WTC11 (cell line): ENCODE measurements around the gene WDR54. TPM values are rescaled to one million over a fixed set of nuclear protein-coding genes. Genes with fewer than 3 reads are reported as not detected.

Source experiments
- ATAC-seq: fragments of 200-7000 bp; cut with Tn5 transposase; 2 replicates; pipeline ENCODE4 v1.10.0; 2021; ENCODE audit warnings: mild to moderate bottlenecking, moderate library complexity
- CTCF ChIA-PET: fragments of 300-600 bp; sonication (Branson Sonifier 250); formaldehyde crosslinking; loops from one replicate; lab custom pipeline; 2021; ENCODE audit warnings: antibody characterized with exemption; lab: Charles Lee
- POLR2A ChIA-PET: fragments of 350-600 bp; sonication (Branson Sonifier 250); formaldehyde crosslinking; loops from one replicate; lab custom pipeline; 2021; ENCODE audit warnings: antibody characterized with exemption; lab: Charles Lee
- DNase-seq: peaks from one replicate; pipeline ENCODE4 v3.0.0; 2021; ENCODE audit warnings: low spot score
- H3K27ac Mint-ChIP-seq: 2 replicates; pipeline ENCODE4 v1.8.0; 2021; ENCODE audit warnings: mixed read lengths
- H3K27me3 Mint-ChIP-seq: 2 replicates; pipeline ENCODE4 v1.8.0; 2021; ENCODE audit warnings: low read depth, mild to moderate bottlenecking, moderate library complexity, mixed read lengths
- H3K36me3 Mint-ChIP-seq: 2 replicates; pipeline ENCODE4 v1.8.0; 2021; ENCODE audit warnings: mixed read lengths
- H3K4me1 Mint-ChIP-seq: 2 replicates; pipeline ENCODE4 v1.8.0; 2022; ENCODE audit warnings: mixed read lengths
- H3K4me3 Mint-ChIP-seq: 2 replicates; pipeline ENCODE4 v1.8.0; 2021; ENCODE audit warnings: mild to moderate bottlenecking, moderate library complexity, mixed read lengths
- H3K9me3 Mint-ChIP-seq: 2 replicates; pipeline ENCODE4 v1.8.0; 2021; ENCODE audit warnings: mixed read lengths
- AFF4 ChIP-seq: sonication (generic); formaldehyde crosslinking; IDR thresholded peaks from 2 replicates; pipeline ENCODE4 v1.8.1; 2023; ENCODE audit warnings: mild to moderate bottlenecking, missing genetic modification reagents, borderline replicate concordance
- ATF1 ChIP-seq: sonication (generic); formaldehyde crosslinking; IDR thresholded peaks from 2 replicates; pipeline ENCODE4 v1.8.1; 2023; ENCODE audit warnings: mild to moderate bottlenecking, moderate library complexity, missing genetic modification reagents
- CREM ChIP-seq: sonication (generic); formaldehyde crosslinking; IDR thresholded peaks from 2 replicates; pipeline ENCODE4 v1.8.1; 2022; ENCODE audit warnings: mild to moderate bottlenecking, missing genetic modification reagents, moderate library complexity
- EMX1 ChIP-seq: fragments of 250-450 bp; sonication (Bioruptor Pico); IDR thresholded peaks from 2 replicates; pipeline ENCODE4 v1.8.0; 2021; ENCODE audit warnings: mild to moderate bottlenecking
- GTF2I ChIP-seq: fragments of 250-450 bp; sonication (Bioruptor Pico); conservative IDR thresholded peaks from 2 replicates; pipeline ENCODE4 v1.4.0; 2021; ENCODE audit warnings: mild to moderate bottlenecking
- IRF2 ChIP-seq: sonication (generic); formaldehyde crosslinking; IDR thresholded peaks from 2 replicates; pipeline ENCODE4 v1.8.0; 2022; ENCODE audit warnings: low read depth, missing genetic modification reagents, borderline replicate concordance
- MXD4 ChIP-seq: fragments of 250-450 bp; sonication (Bioruptor Pico); IDR thresholded peaks from 2 replicates; pipeline ENCODE4 v1.8.0; 2021; ENCODE audit warnings: mild to moderate bottlenecking, moderate library complexity, borderline replicate concordance
- MYBL2 ChIP-seq: sonication (generic); formaldehyde crosslinking; IDR thresholded peaks from 2 replicates; pipeline ENCODE4 v1.8.1; 2023; ENCODE audit warnings: mild to moderate bottlenecking, moderate library complexity, missing genetic modification reagents
- NFATC4 ChIP-seq: fragments of 250-450 bp; sonication (Bioruptor Pico); IDR thresholded peaks from 2 replicates; pipeline ENCODE4 v1.9.0; 2021; ENCODE audit warnings: mild to moderate bottlenecking
- NR3C1 ChIP-seq: sonication (generic); formaldehyde crosslinking; conservative IDR thresholded peaks from 2 replicates; pipeline ENCODE4 v1.8.1; 2023; ENCODE audit warnings: low read depth, mild to moderate bottlenecking, missing genetic modification reagents
- RORB ChIP-seq: fragments of 250-450 bp; sonication (Bioruptor Pico); IDR thresholded peaks from 2 replicates; pipeline ENCODE4 v1.9.0; 2021; ENCODE audit warnings: mild to moderate bottlenecking
- SOX15 ChIP-seq: fragments of 250-450 bp; sonication (Bioruptor Pico); IDR thresholded peaks from 2 replicates; pipeline ENCODE4 v1.9.0; 2021; ENCODE audit warnings: mild to moderate bottlenecking
- TP53 ChIP-seq: sonication (generic); formaldehyde crosslinking; IDR thresholded peaks from 2 replicates; pipeline ENCODE4 v1.8.1; 2023; ENCODE audit warnings: mild to moderate bottlenecking, missing genetic modification reagents
- ZNF121 ChIP-seq: sonication (generic); formaldehyde crosslinking; IDR thresholded peaks from 2 replicates; pipeline ENCODE4 v1.8.0; 2023; ENCODE audit warnings: missing genetic modification reagents
- ZNF138 ChIP-seq: sonication (generic); formaldehyde crosslinking; conservative IDR thresholded peaks from 2 replicates; pipeline ENCODE4 v1.8.1; 2022; ENCODE audit warnings: mild to moderate bottlenecking, moderate library complexity, missing genetic modification reagents
- ZNF396 ChIP-seq: fragments of 250-450 bp; sonication (Bioruptor Pico); IDR thresholded peaks from 2 replicates; pipeline ENCODE4 v1.8.0; 2021; ENCODE audit warnings: mild to moderate bottlenecking, moderate library complexity, borderline replicate concordance
- ZSCAN18 ChIP-seq: fragments of 250-450 bp; sonication (Bioruptor Pico); IDR thresholded peaks from 2 replicates; pipeline ENCODE4 v2.1.2; 2022; ENCODE audit warnings: mild to moderate bottlenecking, moderate library complexity
- total RNA-seq: library from RNA; stranded (reverse); gene quantifications from 3 replicates; pipeline ENCODE4 v1.2.3, GENCODE V29; 2021
- TF ChIP-seq, protein P1 (sequence below): sonication (generic); formaldehyde crosslinking; IDR thresholded peaks from 2 replicates; pipeline ENCODE4 v1.8.0; 2022; ENCODE audit warnings: mild to moderate bottlenecking, missing genetic modification reagents
- TF ChIP-seq, protein P2 (sequence below): sonication (generic); formaldehyde crosslinking; IDR thresholded peaks from 2 replicates; pipeline ENCODE4 v1.8.0; 2023; ENCODE audit warnings: mild to moderate bottlenecking, missing genetic modification reagents
- TF ChIP-seq, protein P3 (sequence below): sonication (generic); formaldehyde crosslinking; IDR thresholded peaks from 2 replicates; pipeline ENCODE4 v1.8.0; 2023; ENCODE audit warnings: missing genetic modification reagents
- TF ChIP-seq, protein P4 (sequence below): sonication (generic); formaldehyde crosslinking; IDR thresholded peaks from 2 replicates; pipeline ENCODE4 v1.8.1; 2022; ENCODE audit warnings: low read depth, mild to moderate bottlenecking, moderate library complexity, missing genetic modification reagents, borderline replicate concordance

The WDR54 gene
- total RNA-seq, 1 experiment from 2014 or later, result 55.2 TPM

DNA sequence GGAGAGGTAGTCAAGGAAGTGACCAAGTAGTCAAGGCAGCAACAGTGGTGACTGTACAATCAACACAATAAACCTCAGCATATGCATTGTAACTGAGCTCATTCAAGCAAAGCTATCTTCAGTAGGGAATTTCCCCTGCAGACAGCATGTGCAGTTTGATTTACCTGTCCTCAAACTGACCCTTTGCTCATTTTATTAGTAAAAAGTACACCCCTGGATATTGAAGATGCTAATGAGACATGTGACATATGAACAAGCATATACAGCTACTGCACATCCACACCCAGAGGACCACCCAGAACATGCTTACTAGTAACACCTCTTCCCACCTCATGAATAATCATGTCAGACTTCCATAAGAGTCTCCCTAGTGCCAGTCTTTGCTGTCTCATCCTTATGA is 15.5 kb upstream of the WDR54 start:
- DNase-seq, result no peak
- ATAC-seq, result no peak

GRCh38 chr2:74407682-74408081 is 13.8 kb upstream of the WDR54 start:
- ChIA-PET POLR2A (no interaction called here), CTCF (interaction anchor here (1.2 kb wide), 1 partner anchor 73 kb away, joined by 3 read pairs; no protein-coding TSS in a partner anchor)
- Mint-ChIP-seq H3K36me3 (no peaks in the 10 kb centered on the region), H3K27ac (no peak overlapping the region), H3K27me3 (peaks cover 45% of the 10 kb centered on the region), H3K9me3 (no peaks in the 10 kb centered on the region), H3K4me1 (no peaks in the 10 kb centered on the region), H3K4me3 (no peak overlapping the region)
- ATAC-seq (no peak), DNase-seq (no peak)
- TF ChIP-seq GTF2I (no peak), NR3C1 (no peak), ZNF396 (no peak)
- TF ChIP-seq, protein P1, sequence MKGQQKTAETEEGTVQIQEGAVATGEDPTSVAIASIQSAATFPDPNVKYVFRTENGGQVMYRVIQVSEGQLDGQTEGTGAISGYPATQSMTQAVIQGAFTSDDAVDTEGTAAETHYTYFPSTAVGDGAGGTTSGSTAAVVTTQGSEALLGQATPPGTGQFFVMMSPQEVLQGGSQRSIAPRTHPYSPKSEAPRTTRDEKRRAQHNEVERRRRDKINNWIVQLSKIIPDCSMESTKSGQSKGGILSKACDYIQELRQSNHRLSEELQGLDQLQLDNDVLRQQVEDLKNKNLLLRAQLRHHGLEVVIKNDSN (CRISPR knock-in tag), result no peak

More for the DNA sequence above, 15.5 kb upstream of the WDR54 start:
- Mint-ChIP-seq H3K27me3 (peaks cover 34% of the 10 kb centered on the region), H3K36me3 (no peaks in the 10 kb centered on the region)
- no peak for TF ChIP-seq ZNF121 (CRISPR knock-in tag)
- no peak for TF ChIP-seq ZNF138 (CRISPR knock-in tag)
- no peak for TF ChIP-seq MYBL2 (CRISPR knock-in tag)
- no peak for TF ChIP-seq MXD4 (CRISPR knock-in tag)
- TF ChIP-seq, protein P2, sequence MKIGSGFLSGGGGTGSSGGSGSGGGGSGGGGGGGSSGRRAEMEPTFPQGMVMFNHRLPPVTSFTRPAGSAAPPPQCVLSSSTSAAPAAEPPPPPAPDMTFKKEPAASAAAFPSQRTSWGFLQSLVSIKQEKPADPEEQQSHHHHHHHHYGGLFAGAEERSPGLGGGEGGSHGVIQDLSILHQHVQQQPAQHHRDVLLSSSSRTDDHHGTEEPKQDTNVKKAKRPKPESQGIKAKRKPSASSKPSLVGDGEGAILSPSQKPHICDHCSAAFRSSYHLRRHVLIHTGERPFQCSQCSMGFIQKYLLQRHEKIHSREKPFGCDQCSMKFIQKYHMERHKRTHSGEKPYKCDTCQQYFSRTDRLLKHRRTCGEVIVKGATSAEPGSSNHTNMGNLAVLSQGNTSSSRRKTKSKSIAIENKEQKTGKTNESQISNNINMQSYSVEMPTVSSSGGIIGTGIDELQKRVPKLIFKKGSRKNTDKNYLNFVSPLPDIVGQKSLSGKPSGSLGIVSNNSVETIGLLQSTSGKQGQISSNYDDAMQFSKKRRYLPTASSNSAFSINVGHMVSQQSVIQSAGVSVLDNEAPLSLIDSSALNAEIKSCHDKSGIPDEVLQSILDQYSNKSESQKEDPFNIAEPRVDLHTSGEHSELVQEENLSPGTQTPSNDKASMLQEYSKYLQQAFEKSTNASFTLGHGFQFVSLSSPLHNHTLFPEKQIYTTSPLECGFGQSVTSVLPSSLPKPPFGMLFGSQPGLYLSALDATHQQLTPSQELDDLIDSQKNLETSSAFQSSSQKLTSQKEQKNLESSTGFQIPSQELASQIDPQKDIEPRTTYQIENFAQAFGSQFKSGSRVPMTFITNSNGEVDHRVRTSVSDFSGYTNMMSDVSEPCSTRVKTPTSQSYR, result no peak
- TF ChIP-seq NFATC4 (CRISPR knock-in tag), result no peak
- TF ChIP-seq IRF2 (CRISPR knock-in tag), result no peak
- TF ChIP-seq SOX15 (CRISPR knock-in tag), result no peak
- TF ChIP-seq, all 79 proteins: peak for 0
- Mint-ChIP-seq H3K9me3 (no peaks in the 10 kb centered on the region), H3K4me3 (no peak overlapping the region), H3K27ac (no peak overlapping the region), H3K4me1 (no peaks in the 10 kb centered on the region)
- POLR2A ChIA-PET, result no interaction called here
- CTCF ChIA-PET, result interaction anchor here (1.0 kb wide), 1 partner anchor 71 kb away, joined by 4 read pairs; no protein-coding TSS in a partner anchor

DNA sequence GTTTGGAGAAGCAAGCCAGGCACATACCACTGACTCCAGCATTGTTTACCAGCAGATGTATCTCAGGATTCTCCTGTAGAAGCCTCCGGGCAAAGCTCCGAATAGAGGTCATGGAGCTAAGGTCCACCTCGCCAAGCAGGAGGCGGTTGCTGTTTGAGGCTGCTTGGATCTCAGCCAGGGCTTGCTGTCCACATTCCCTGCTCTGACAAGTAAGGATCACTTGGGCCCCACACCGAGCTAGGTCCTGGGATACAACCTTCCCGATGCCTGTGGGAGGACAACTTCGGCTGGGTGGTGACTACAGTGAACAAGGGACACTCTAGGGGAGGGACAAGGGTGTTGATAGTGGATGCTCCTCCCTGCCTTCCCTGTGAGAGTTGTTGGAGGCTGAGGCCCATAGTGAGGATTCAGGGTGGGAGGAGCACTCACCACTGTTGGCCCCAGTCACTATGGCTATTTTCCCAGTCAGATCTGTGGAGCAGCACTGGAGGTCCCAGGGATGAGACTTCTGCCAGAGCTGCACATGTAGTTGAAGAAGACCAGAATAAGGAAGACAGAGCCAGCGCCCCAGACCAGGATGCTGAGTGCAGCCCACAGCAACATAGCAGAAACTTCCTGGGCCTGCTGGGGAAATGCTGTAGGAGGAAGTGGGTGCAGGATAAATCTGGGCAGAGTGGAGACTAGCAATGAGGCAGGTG is 8.4 kb upstream of the WDR54 start:
- Mint-ChIP-seq H3K9me3 (no peaks in the 10 kb centered on the region), H3K4me1 (peaks cover 13% of the 10 kb centered on the region), H3K27ac (no peak overlapping the region), H3K4me3 (no peak overlapping the region), H3K27me3 (peaks cover 64% of the 10 kb centered on the region), H3K36me3 (no peaks in the 10 kb centered on the region)
- no peak for DNase-seq
- CTCF ChIA-PET, result interaction anchor here (2.3 kb wide), 1 partner anchor 21 kb away, joined by 10 read pairs; no protein-coding TSS in a partner anchor
- ATAC-seq, result no peak
- POLR2A ChIA-PET, result no interaction called here
- TF ChIP-seq CREM (CRISPR knock-in tag) (no peak), ATF1 (CRISPR knock-in tag) (no peak), ZNF396 (no peak), AFF4 (no peak), TP53 (CRISPR knock-in tag) (no peak), RORB (CRISPR knock-in tag) (no peak), ZSCAN18 (CRISPR knock-in tag) (no peak), EMX1 (CRISPR knock-in tag) (no peak)
- TF ChIP-seq, protein P3, sequence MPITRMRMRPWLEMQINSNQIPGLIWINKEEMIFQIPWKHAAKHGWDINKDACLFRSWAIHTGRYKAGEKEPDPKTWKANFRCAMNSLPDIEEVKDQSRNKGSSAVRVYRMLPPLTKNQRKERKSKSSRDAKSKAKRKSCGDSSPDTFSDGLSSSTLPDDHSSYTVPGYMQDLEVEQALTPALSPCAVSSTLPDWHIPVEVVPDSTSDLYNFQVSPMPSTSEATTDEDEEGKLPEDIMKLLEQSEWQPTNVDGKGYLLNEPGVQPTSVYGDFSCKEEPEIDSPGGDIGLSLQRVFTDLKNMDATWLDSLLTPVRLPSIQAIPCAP (CRISPR knock-in tag), result no peak
- TF ChIP-seq, protein P4, sequence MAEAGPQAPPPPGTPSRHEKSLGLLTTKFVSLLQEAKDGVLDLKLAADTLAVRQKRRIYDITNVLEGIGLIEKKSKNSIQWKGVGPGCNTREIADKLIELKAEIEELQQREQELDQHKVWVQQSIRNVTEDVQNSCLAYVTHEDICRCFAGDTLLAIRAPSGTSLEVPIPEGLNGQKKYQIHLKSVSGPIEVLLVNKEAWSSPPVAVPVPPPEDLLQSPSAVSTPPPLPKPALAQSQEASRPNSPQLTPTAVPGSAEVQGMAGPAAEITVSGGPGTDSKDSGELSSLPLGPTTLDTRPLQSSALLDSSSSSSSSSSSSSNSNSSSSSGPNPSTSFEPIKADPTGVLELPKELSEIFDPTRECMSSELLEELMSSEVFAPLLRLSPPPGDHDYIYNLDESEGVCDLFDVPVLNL (CRISPR knock-in tag), result no peak
